GM23338 (cell line): Measurements from ENCODE around the gene LRRC17. TPM values are rescaled to one million over a fixed set of nuclear protein-coding genes. Genes with fewer than 3 reads are reported as not detected.

Experiments
- ATAC-seq: fragments of 200-7000 bp; cut with Tn5 transposase; 3 replicates; pipeline ENCODE4 v1.9.1; 2020
- DNase-seq: peaks from one replicate; pipeline ENCODE4 v3.0.0-alpha.2; 2015; ENCODE audit warnings: low spot score
- H2AFZ ChIP-seq: fragments of 200-600 bp; sonication (generic); 2 replicates; pipeline ENCODE4 v1.8.0; 2016; ENCODE audit warnings: antibody characterized with exemption, mild to moderate bottlenecking, moderate library complexity
- H3F3A ChIP-seq: fragments of 200-600 bp; sonication (generic); replicated peaks from 2 replicates; pipeline ENCODE4 v1.8.0; 2017; ENCODE audit warnings: antibody characterized with exemption, mixed run types, low read depth
- H3K27ac ChIP-seq: fragments of 200-600 bp; sonication (generic); 2 replicates; pipeline ENCODE4 v1.6.1; 2016; ENCODE audit warnings: low read depth
- H3K27me3 ChIP-seq: fragments of 200-600 bp; sonication (generic); 2 replicates; pipeline ENCODE4 v1.8.0; 2016; ENCODE audit warnings: mild to moderate bottlenecking, mixed run types, moderate library complexity; ENCODE audit not compliant: insufficient read depth
- H3K36me3 ChIP-seq: fragments of 200-600 bp; sonication (generic); 2 replicates; pipeline ENCODE4 v1.8.0; 2016; ENCODE audit warnings: mild to moderate bottlenecking; ENCODE audit not compliant: insufficient read depth
- H3K4me1 ChIP-seq: fragments of 200-600 bp; sonication (generic); 2 replicates; pipeline ENCODE4 v1.8.0; 2016; ENCODE audit warnings: mild to moderate bottlenecking, moderate library complexity; ENCODE audit not compliant: insufficient read depth
- H3K4me2 ChIP-seq: fragments of 200-600 bp; sonication (generic); 2 replicates; pipeline ENCODE4 v1.7.1; 2017; ENCODE audit warnings: mixed run types
- H3K4me3 ChIP-seq: fragments of 200-600 bp; sonication (generic); 2 replicates; pipeline ENCODE4 v1.6.1; 2016; ENCODE audit warnings: mixed run types
- H3K79me2 ChIP-seq: fragments of 200-600 bp; sonication (generic); replicated peaks from 2 replicates; pipeline ENCODE4 v1.8.0; 2017; ENCODE audit warnings: mild to moderate bottlenecking; ENCODE audit not compliant: insufficient read depth
- H3K9me2 ChIP-seq: fragments of 200-600 bp; sonication (generic); 2 replicates; pipeline ENCODE4 v1.8.0; 2017; ENCODE audit not compliant: insufficient read depth
- H4K20me1 ChIP-seq: fragments of 200-600 bp; sonication (generic); replicated peaks from 2 replicates; pipeline ENCODE4 v1.8.0; 2017; ENCODE audit warnings: mild to moderate bottlenecking; ENCODE audit not compliant: insufficient read depth
- H3K27ac Mint-ChIP-seq: 2 replicates; pipeline ENCODE4 v1.8.0; 2020; ENCODE audit warnings: inconsistent platforms, mild to moderate bottlenecking, moderate library complexity, mixed read lengths
- H3K27me3 Mint-ChIP-seq: 3 replicates; pipeline ENCODE4 v1.8.0; 2022; ENCODE audit warnings: low read depth, mild to moderate bottlenecking, moderate library complexity, mixed read lengths, inconsistent platforms; ENCODE audit not compliant: insufficient read depth, poor library complexity
- H3K36me3 Mint-ChIP-seq: 3 replicates; pipeline ENCODE4 v1.8.0; 2021; ENCODE audit warnings: low read depth, mild to moderate bottlenecking, inconsistent platforms, moderate library complexity, mixed read lengths
- H3K4me1 Mint-ChIP-seq: 3 replicates; pipeline ENCODE4 v1.8.0; 2020; ENCODE audit warnings: mild to moderate bottlenecking, inconsistent platforms, mixed read lengths
- H3K4me3 Mint-ChIP-seq: 3 replicates; pipeline ENCODE4 v1.8.0; 2021; ENCODE audit warnings: moderate library complexity, mild to moderate bottlenecking, inconsistent platforms, mixed read lengths
- H3K9me3 Mint-ChIP-seq: 3 replicates; pipeline ENCODE4 v1.8.0; 2020; ENCODE audit warnings: moderate library complexity, mild to moderate bottlenecking, inconsistent platforms, mixed read lengths
- CREB1 ChIP-seq: fragments of 250-450 bp; sonication (Bioruptor Pico); IDR thresholded peaks from 2 replicates; pipeline ENCODE4 v1.5.0; 2020; ENCODE audit warnings: low read depth, mild to moderate bottlenecking, moderate library complexity
- EZH2 ChIP-seq: fragments of 200-600 bp; sonication (generic); IDR thresholded peaks from one replicate; pipeline ENCODE4 v1.8.0; 2017; ENCODE audit warnings: antibody characterized with exemption, mild to moderate bottlenecking, low read depth; ENCODE audit not compliant: unreplicated experiment
- EZH2phosphoT487 ChIP-seq: fragments of 200-600 bp; sonication (generic); IDR thresholded peaks from one replicate; pipeline ENCODE4 v1.8.1; 2018; ENCODE audit warnings: antibody characterized with exemption; ENCODE audit not compliant: unreplicated experiment
- JUNB ChIP-seq: IDR thresholded peaks from one replicate; pipeline ENCODE4 v1.6.1; 2016; ENCODE audit warnings: antibody characterized with exemption; ENCODE audit not compliant: unreplicated experiment
- NANOG ChIP-seq: IDR thresholded peaks from 2 replicates; pipeline ENCODE4 v1.6.1; 2016; ENCODE audit warnings: antibody characterized with exemption, borderline replicate concordance
- POLR2AphosphoS5 ChIP-seq: IDR thresholded peaks from 2 replicates; pipeline ENCODE4 v1.6.1; 2016; ENCODE audit warnings: antibody characterized with exemption, low read depth
- STAT1 ChIP-seq: IDR thresholded peaks from one replicate; pipeline ENCODE4 v1.6.1; 2016; ENCODE audit warnings: antibody characterized with exemption; ENCODE audit not compliant: unreplicated experiment
- ZNF114 ChIP-seq: fragments of 250-450 bp; sonication (Bioruptor Pico); IDR thresholded peaks from 2 replicates; pipeline ENCODE4 v1.5.0; 2020; ENCODE audit warnings: mild to moderate bottlenecking, moderate library complexity
- ZNF331 ChIP-seq: fragments of 250-450 bp; sonication (Bioruptor Pico); IDR thresholded peaks from 2 replicates; pipeline ENCODE4 v1.5.0; 2020; ENCODE audit warnings: low read depth, mild to moderate bottlenecking, moderate library complexity
- ZNF462 ChIP-seq: fragments of 250-450 bp; sonication (Bioruptor Pico); IDR thresholded peaks from 2 replicates; pipeline ENCODE4 v1.5.0; 2020; ENCODE audit warnings: mild to moderate bottlenecking, moderate library complexity
- polyA plus RNA-seq: library from polyadenylated mRNA; unstranded; fragments of >200 nt; fragmentation: Nextera tagmentation; extraction: Ambion mirVana; gene quantifications from 2 replicates; pipeline ENCODE4 v1.2.1, GENCODE V29; 2016
- total RNA-seq: library from RNA; depleted of rRNA; stranded (reverse); fragments of >200 nt; shearing (Covaris generic); gene quantifications from 2 replicates; pipeline ENCODE4 v1.2.3, GENCODE V29; 2014
- TF ChIP-seq, protein P1 (sequence below), 2 experiments: fragments of 200-600 bp in 1 of 2; sonication (generic) in 1 of 2; conservative IDR thresholded peaks; 2 replicates each; pipeline versions ENCODE4 v1.5.1 to v1.6.1; 2016 to 2017; ENCODE audit warnings: antibody characterized with exemption in 2 of 2, low read depth in 2 of 2, mild to moderate bottlenecking in 2 of 2, moderate library complexity in 1 of 2
- TF ChIP-seq, protein P2 (sequence below): IDR thresholded peaks from one replicate; pipeline ENCODE4 v1.6.1; 2018; ENCODE audit warnings: antibody characterized with exemption; ENCODE audit not compliant: unreplicated experiment
- TF ChIP-seq, protein P3 (sequence below): IDR thresholded peaks from 2 replicates; pipeline ENCODE4 v1.6.1; 2016; ENCODE audit warnings: antibody characterized with exemption

LRRC17 gene
- total and polyA plus RNA-seq, 2 experiments from 2014 or later = 2.8 to 3.1 TPM

GRCh38 chr7:102975854-102976253 lies 63.1 kb downstream of the LRRC17 start:
- Mint-ChIP-seq H3K4me3 (no peak overlapping the region), H3K27me3 (peaks cover 2% of the 10 kb centered on the region), H3K9me3 (no peaks in the 10 kb centered on the region; the same call in 2 of the 3 replicates), H3K36me3 (no peaks in the 10 kb centered on the region), H3K27ac (no peak overlapping the region), H3K4me1 (peaks cover 17% of the 10 kb centered on the region)
- Histone ChIP-seq H3K79me2 (no peaks in the 10 kb centered on the region), H3K9me2 (no peaks in the 10 kb centered on the region), H3K27ac (no peak overlapping the region), H3K4me3 (no peak overlapping the region), H3K4me1 (0 out of 2 replicates have a peak, but pooled peaks cover 4% of the 10 kb centered on the region), H4K20me1 (no peaks in the 10 kb centered on the region), H3K4me2 (no peak overlapping the region), H2AFZ (no peak overlapping the region), H3F3A (no peaks in the 10 kb centered on the region), H3K36me3 (no peaks in the 10 kb centered on the region), H3K27me3 (no peaks in the 10 kb centered on the region)
- ATAC-seq (no peak), DNase-seq (no peak)
- TF ChIP-seq ZNF114 (no peak), NANOG (no peak), EZH2phosphoT487 (no peak), JUNB (no peak), CREB1 (CRISPR knock-in tag) (no peak), ZNF462 (CRISPR knock-in tag) (no peak), STAT1 (no peak), ZNF331 (CRISPR knock-in tag) (no peak), POLR2AphosphoS5 (no peak), EZH2 (no peak)
- TF ChIP-seq, protein P1, sequence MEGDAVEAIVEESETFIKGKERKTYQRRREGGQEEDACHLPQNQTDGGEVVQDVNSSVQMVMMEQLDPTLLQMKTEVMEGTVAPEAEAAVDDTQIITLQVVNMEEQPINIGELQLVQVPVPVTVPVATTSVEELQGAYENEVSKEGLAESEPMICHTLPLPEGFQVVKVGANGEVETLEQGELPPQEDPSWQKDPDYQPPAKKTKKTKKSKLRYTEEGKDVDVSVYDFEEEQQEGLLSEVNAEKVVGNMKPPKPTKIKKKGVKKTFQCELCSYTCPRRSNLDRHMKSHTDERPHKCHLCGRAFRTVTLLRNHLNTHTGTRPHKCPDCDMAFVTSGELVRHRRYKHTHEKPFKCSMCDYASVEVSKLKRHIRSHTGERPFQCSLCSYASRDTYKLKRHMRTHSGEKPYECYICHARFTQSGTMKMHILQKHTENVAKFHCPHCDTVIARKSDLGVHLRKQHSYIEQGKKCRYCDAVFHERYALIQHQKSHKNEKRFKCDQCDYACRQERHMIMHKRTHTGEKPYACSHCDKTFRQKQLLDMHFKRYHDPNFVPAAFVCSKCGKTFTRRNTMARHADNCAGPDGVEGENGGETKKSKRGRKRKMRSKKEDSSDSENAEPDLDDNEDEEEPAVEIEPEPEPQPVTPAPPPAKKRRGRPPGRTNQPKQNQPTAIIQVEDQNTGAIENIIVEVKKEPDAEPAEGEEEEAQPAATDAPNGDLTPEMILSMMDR (conservative IDR thresholded peaks at IDR 0.05; ENCODE audit: low read depth in 2 of 2) = no peak
- TF ChIP-seq, protein P2, sequence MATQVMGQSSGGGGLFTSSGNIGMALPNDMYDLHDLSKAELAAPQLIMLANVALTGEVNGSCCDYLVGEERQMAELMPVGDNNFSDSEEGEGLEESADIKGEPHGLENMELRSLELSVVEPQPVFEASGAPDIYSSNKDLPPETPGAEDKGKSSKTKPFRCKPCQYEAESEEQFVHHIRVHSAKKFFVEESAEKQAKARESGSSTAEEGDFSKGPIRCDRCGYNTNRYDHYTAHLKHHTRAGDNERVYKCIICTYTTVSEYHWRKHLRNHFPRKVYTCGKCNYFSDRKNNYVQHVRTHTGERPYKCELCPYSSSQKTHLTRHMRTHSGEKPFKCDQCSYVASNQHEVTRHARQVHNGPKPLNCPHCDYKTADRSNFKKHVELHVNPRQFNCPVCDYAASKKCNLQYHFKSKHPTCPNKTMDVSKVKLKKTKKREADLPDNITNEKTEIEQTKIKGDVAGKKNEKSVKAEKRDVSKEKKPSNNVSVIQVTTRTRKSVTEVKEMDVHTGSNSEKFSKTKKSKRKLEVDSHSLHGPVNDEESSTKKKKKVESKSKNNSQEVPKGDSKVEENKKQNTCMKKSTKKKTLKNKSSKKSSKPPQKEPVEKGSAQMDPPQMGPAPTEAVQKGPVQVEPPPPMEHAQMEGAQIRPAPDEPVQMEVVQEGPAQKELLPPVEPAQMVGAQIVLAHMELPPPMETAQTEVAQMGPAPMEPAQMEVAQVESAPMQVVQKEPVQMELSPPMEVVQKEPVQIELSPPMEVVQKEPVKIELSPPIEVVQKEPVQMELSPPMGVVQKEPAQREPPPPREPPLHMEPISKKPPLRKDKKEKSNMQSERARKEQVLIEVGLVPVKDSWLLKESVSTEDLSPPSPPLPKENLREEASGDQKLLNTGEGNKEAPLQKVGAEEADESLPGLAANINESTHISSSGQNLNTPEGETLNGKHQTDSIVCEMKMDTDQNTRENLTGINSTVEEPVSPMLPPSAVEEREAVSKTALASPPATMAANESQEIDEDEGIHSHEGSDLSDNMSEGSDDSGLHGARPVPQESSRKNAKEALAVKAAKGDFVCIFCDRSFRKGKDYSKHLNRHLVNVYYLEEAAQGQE = no peak
- TF ChIP-seq, protein P3, sequence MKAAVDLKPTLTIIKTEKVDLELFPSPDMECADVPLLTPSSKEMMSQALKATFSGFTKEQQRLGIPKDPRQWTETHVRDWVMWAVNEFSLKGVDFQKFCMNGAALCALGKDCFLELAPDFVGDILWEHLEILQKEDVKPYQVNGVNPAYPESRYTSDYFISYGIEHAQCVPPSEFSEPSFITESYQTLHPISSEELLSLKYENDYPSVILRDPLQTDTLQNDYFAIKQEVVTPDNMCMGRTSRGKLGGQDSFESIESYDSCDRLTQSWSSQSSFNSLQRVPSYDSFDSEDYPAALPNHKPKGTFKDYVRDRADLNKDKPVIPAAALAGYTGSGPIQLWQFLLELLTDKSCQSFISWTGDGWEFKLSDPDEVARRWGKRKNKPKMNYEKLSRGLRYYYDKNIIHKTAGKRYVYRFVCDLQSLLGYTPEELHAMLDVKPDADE = no peak
